Measurements from ENCODE around the gene GNB1L.

The GNB1L gene

GRCh38 chr22:19734163-19734562, 120.5 kb downstream of the GNB1L start:
- no peak for DNase-seq (ENCODE audit: low read depth, low spot score)
- Histone ChIP-seq H3K27ac (no peak overlapping the region), H3K9me3 (ENCODE audit: low read depth, low read length) (no peaks in the 10 kb centered on the region), H3K9ac (ENCODE audit: insufficient read length) (no peak overlapping the region), H3K36me3 (ENCODE audit: insufficient read depth, low read length) (no peaks in the 10 kb centered on the region), H3K4me3 (no peak overlapping the region)
- TF ChIP-seq FOXP2 (optimal IDR thresholded peaks at IDR 0.05; ENCODE audit: control extremely low read depth, extremely low read length, insufficient read depth): no peak

GRCh38 chr22:19733755-19734154, 120.9 kb downstream of the GNB1L start:
- Histone ChIP-seq H3K4me3 (no peak overlapping the region), H3K27ac (no peak overlapping the region), H3K9me3 (ENCODE audit: low read depth, low read length) (no peaks in the 10 kb centered on the region), H3K9ac (ENCODE audit: insufficient read length) (no peak overlapping the region), H3K36me3 (ENCODE audit: insufficient read depth, low read length) (no peaks in the 10 kb centered on the region)
- no peak for DNase-seq (ENCODE audit: low read depth, low spot score)
- TF ChIP-seq FOXP2 (optimal IDR thresholded peaks at IDR 0.05; ENCODE audit: control extremely low read depth, extremely low read length, insufficient read depth): no peak
- TF ChIP-seq POLR2AphosphoS5 (IDR thresholded peaks at IDR 0.05; ENCODE audit: borderline replicate concordance, low read depth, low read length): no peak

All from SK-N-MC (cell line).